ENCODE results near the gene MEG3.

DNA sequence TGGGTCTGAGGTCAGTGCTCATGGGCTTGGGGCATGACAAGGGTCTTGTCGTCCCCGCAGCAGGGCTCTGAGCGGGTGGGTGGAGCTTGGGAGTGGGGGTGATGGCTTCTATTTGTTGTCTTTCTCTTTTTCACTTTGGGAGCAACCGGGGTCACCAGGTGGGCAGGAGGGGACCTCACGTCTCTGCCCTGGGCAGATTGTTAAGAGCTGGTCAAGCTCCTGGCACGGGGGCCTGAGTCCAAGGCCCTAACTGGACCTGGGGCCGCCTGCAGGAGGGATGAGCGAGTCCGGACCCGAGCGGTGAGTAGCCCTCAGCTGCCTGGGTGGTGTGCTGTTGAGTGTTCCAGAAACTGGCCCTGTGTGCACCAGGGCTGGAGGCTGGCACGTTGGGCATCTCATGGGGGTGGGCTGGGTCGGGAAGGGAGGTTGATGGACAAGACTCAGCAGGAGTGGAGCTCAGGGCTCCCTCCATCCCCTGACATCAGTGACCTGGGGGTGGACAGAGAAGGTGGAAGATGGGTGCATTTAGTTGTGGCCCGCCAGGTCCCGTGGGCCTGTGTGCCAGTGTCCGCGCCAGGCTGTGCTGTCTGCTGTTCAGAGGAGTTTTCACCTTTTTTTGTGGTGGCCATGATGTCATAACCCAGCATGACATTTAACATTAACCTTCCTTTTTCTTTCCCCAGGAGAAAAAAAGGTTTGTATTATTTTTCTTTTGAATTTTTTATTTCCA lies 50.1 kb downstream of the MEG3 start:
- TF ChIP-seq ESRRA (CRISPR knock-in tag; IDR thresholded peaks at IDR 0.05; ENCODE audit: borderline replicate concordance): no peak
- no peak for TF ChIP-seq ATF1 (CRISPR knock-in tag; IDR thresholded peaks at IDR 0.05)
- TF ChIP-seq, protein P1, sequence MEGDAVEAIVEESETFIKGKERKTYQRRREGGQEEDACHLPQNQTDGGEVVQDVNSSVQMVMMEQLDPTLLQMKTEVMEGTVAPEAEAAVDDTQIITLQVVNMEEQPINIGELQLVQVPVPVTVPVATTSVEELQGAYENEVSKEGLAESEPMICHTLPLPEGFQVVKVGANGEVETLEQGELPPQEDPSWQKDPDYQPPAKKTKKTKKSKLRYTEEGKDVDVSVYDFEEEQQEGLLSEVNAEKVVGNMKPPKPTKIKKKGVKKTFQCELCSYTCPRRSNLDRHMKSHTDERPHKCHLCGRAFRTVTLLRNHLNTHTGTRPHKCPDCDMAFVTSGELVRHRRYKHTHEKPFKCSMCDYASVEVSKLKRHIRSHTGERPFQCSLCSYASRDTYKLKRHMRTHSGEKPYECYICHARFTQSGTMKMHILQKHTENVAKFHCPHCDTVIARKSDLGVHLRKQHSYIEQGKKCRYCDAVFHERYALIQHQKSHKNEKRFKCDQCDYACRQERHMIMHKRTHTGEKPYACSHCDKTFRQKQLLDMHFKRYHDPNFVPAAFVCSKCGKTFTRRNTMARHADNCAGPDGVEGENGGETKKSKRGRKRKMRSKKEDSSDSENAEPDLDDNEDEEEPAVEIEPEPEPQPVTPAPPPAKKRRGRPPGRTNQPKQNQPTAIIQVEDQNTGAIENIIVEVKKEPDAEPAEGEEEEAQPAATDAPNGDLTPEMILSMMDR (IDR thresholded peaks at IDR 0.05): no peak
- TF ChIP-seq, protein P2, sequence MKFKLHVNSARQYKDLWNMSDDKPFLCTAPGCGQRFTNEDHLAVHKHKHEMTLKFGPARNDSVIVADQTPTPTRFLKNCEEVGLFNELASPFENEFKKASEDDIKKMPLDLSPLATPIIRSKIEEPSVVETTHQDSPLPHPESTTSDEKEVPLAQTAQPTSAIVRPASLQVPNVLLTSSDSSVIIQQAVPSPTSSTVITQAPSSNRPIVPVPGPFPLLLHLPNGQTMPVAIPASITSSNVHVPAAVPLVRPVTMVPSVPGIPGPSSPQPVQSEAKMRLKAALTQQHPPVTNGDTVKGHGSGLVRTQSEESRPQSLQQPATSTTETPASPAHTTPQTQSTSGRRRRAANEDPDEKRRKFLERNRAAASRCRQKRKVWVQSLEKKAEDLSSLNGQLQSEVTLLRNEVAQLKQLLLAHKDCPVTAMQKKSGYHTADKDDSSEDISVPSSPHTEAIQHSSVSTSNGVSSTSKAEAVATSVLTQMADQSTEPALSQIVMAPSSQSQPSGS (CRISPR knock-in tag; IDR thresholded peaks at IDR 0.05; ENCODE audit: borderline replicate concordance, low read depth): no peak
- TF ChIP-seq, protein P3, sequence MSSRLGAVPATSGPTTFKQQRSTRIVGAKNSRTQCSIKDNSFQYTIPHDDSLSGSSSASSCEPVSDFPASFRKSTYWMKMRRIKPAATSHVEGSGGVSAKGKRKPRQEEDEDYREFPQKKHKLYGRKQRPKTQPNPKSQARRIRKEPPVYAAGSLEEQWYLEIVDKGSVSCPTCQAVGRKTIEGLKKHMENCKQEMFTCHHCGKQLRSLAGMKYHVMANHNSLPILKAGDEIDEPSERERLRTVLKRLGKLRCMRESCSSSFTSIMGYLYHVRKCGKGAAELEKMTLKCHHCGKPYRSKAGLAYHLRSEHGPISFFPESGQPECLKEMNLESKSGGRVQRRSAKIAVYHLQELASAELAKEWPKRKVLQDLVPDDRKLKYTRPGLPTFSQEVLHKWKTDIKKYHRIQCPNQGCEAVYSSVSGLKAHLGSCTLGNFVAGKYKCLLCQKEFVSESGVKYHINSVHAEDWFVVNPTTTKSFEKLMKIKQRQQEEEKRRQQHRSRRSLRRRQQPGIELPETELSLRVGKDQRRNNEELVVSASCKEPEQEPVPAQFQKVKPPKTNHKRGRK (CRISPR knock-in tag; IDR thresholded peaks at IDR 0.05; ENCODE audit: borderline replicate concordance): no peak
- TF ChIP-seq CBFB (CRISPR knock-in tag; IDR thresholded peaks at IDR 0.05; ENCODE audit: low read depth): no peak
- no peak for TF ChIP-seq ZNF232 (CRISPR knock-in tag; IDR thresholded peaks at IDR 0.05)
- TF ChIP-seq, protein P4, sequence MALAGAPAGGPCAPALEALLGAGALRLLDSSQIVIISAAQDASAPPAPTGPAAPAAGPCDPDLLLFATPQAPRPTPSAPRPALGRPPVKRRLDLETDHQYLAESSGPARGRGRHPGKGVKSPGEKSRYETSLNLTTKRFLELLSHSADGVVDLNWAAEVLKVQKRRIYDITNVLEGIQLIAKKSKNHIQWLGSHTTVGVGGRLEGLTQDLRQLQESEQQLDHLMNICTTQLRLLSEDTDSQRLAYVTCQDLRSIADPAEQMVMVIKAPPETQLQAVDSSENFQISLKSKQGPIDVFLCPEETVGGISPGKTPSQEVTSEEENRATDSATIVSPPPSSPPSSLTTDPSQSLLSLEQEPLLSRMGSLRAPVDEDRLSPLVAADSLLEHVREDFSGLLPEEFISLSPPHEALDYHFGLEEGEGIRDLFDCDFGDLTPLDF (CRISPR knock-in tag; IDR thresholded peaks at IDR 0.05): no peak
- TF ChIP-seq ZNF138 (CRISPR knock-in tag; conservative IDR thresholded peaks at IDR 0.05): no peak
- no peak for TF ChIP-seq NR1H2 (CRISPR knock-in tag; IDR thresholded peaks at IDR 0.05)
- no peak for TF ChIP-seq ATF3 (CRISPR knock-in tag; conservative IDR thresholded peaks at IDR 0.05)
- TF ChIP-seq ZBTB21 (CRISPR knock-in tag; IDR thresholded peaks at IDR 0.05; ENCODE audit: borderline replicate concordance): no peak
- TF ChIP-seq, protein P5, sequence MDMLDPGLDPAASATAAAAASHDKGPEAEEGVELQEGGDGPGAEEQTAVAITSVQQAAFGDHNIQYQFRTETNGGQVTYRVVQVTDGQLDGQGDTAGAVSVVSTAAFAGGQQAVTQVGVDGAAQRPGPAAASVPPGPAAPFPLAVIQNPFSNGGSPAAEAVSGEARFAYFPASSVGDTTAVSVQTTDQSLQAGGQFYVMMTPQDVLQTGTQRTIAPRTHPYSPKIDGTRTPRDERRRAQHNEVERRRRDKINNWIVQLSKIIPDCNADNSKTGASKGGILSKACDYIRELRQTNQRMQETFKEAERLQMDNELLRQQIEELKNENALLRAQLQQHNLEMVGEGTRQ (CRISPR knock-in tag; IDR thresholded peaks at IDR 0.05): no peak
